ENCODE results near the gene NFIB.

The NFIB gene

GRCh38 chr9:14147738-14148137 lies 166.2 kb downstream of the NFIB start:
- DNase-seq (ENCODE audit: low spot score): peak; percentile 19

- no peak for DNase-seq (ENCODE audit: low spot score)
These were observed 167.6 kb downstream of the NFIB start for GRCh38 chr9:14146201-14146874.

GRCh38 chr9:14144215-14144614 lies 169.7 kb downstream of the NFIB start:
- DNase-seq (ENCODE audit: low spot score): no peak

GRCh38 chr9:14141699-14142098 lies 172.2 kb downstream of the NFIB start:
- no peak for DNase-seq (ENCODE audit: low spot score)

- DNase-seq (ENCODE audit: low spot score): no peak
These were observed 173.7 kb downstream of the NFIB start for GRCh38 chr9:14140096-14140697.

GRCh38 chr9:14139287-14139686 lies 174.7 kb downstream of the NFIB start:
- DNase-seq (ENCODE audit: low spot score): no peak

- DNase-seq (ENCODE audit: low spot score): no peak
These were observed 177.1 kb downstream of the NFIB start for GRCh38 chr9:14136646-14137370.

- DNase-seq (ENCODE audit: low spot score): no peak
These were observed 177.8 kb downstream of the NFIB start for GRCh38 chr9:14136047-14136635.

GRCh38 chr9:14135421-14135820 lies 178.5 kb downstream of the NFIB start:
- DNase-seq (ENCODE audit: low spot score): no peak

GRCh38 chr9:14133394-14133793 lies 180.5 kb downstream of the NFIB start:
- DNase-seq (ENCODE audit: low spot score): no peak

- DNase-seq (ENCODE audit: low spot score): no peak
These were observed 181.2 kb downstream of the NFIB start for GRCh38 chr9:14132775-14133174.

- no peak for DNase-seq (ENCODE audit: low spot score)
These were observed 182.4 kb downstream of the NFIB start for GRCh38 chr9:14131356-14132088.

- DNase-seq (ENCODE audit: low spot score): no peak
These were observed 186.3 kb downstream of the NFIB start for GRCh38 chr9:14127656-14128055.

GRCh38 chr9:14119694-14120514 lies 194.0 kb downstream of the NFIB start:
- DNase-seq (ENCODE audit: low spot score): no peak

- no peak for DNase-seq (ENCODE audit: low spot score)
These were observed 201.7 kb downstream of the NFIB start for GRCh38 chr9:14112226-14112625.

- no peak for DNase-seq (ENCODE audit: low spot score)
These were observed 202.2 kb downstream of the NFIB start for GRCh38 chr9:14111696-14112095.

- no peak for DNase-seq (ENCODE audit: low spot score)
These were observed 206.0 kb downstream of the NFIB start for GRCh38 chr9:14107977-14108376.

- DNase-seq (ENCODE audit: low spot score): no peak
These were observed 206.4 kb downstream of the NFIB start for GRCh38 chr9:14107495-14107894.

GRCh38 chr9:14106699-14107098 lies 207.2 kb downstream of the NFIB start:
- DNase-seq (ENCODE audit: low spot score): no peak

- no peak for DNase-seq (ENCODE audit: low spot score)
These were observed 209.4 kb downstream of the NFIB start for GRCh38 chr9:14104496-14104895.

- no peak for DNase-seq (ENCODE audit: low spot score)
These were observed 210.8 kb downstream of the NFIB start for GRCh38 chr9:14103115-14103514.
